HCT116 (cell line): Measurements from ENCODE around the gene NRIP2. TPM values are rescaled to one million over a fixed set of nuclear protein-coding genes. Genes with fewer than 3 reads are reported as not detected.

Experiments
- ATAC-seq: fragments of 200-7000 bp; cut with Tn5 transposase; 2 replicates; pipeline ENCODE4 v1.9.1; 2020; ENCODE audit warnings: mild to moderate bottlenecking, moderate library complexity
- BruUV-seq: library from RNA; stranded (reverse); fragments of 400-500 nt; replicated peaks from 2 replicates; lab custom pipeline; 2021; lab: Mats Ljungman, UMichigan
- CTCF ChIA-PET: fragments of 300-600 bp; sonication (Branson Sonifier 250); formaldehyde crosslinking; loops from one replicate; lab custom pipeline; 2021; ENCODE audit warnings: antibody characterized with exemption; lab: Charles Lee
- POLR2A ChIA-PET: fragments of 300-600, 350-600 bp; sonication (Branson Sonifier 250); formaldehyde crosslinking; loops from one replicate; lab custom pipeline; 2021; ENCODE audit warnings: antibody characterized with exemption; lab: Charles Lee
- RAD21 ChIA-PET, 2 experiments: fragments of 300-600 bp; sonication (Branson Sonifier 250); formaldehyde crosslinking; loops; one replicate each; lab custom pipeline; 2023; ENCODE audit warnings: low total read pairs in 2 of 2; ENCODE audit not compliant: uncharacterized antibody in 2 of 2, unreplicated experiment in 2 of 2, low non-redundant PET in 1 of 2; lab: Charles Lee
- DNase-seq: peaks from one replicate; pipeline ENCODE4 v3.0.0-alpha.2; 2010; ENCODE audit warnings: low read depth, low spot score
- H2AFZ ChIP-seq: fragments of 200-600 bp; shearing (Covaris generic), sonication (generic); 2 replicates; pipeline ENCODE4 v1.6.1; 2017; ENCODE audit warnings: low read depth, mixed run types, mixed read lengths, antibody characterized with exemption, low read length; ENCODE audit not compliant: poor library complexity, severe bottlenecking
- H3K27ac ChIP-seq: 2 replicates; pipeline ENCODE4 v1.5.1; 2012; ENCODE audit warnings: low read depth, low read length
- H3K27me3 ChIP-seq: fragments of 200-600 bp; sonication (generic); 2 replicates; pipeline ENCODE4 v1.6.1; 2016; ENCODE audit warnings: mixed run types, low read length, mixed read lengths; ENCODE audit not compliant: insufficient read depth
- H3K36me3 ChIP-seq, 2 experiments: fragments of 200-500 bp in 1 of 2; fragments of 200-600 bp in 1 of 2; sonication (Bioruptor generic) in 1 of 2; sonication (generic) in 1 of 2; 2 replicates each; pipeline versions ENCODE4 v1.5.1 to v1.6.1; 2014 to 2016; ENCODE audit warnings: low read length in 2 of 2, inconsistent platforms in 1 of 2, mixed read lengths in 1 of 2, mixed run types in 1 of 2; ENCODE audit not compliant: insufficient read depth in 2 of 2, control insufficient read depth in 1 of 2
- H3K4me1 ChIP-seq, 2 experiments: fragments of 200-600 bp in 1 of 2; sonication (generic) in 1 of 2; 2 replicates each; pipeline versions ENCODE4 v1.5.1 to v1.6.1; 2012 to 2017; ENCODE audit warnings: low read length in 2 of 2, inconsistent platforms in 1 of 2, mild to moderate bottlenecking in 1 of 2, mixed read lengths in 1 of 2, mixed run types in 1 of 2, moderate library complexity in 1 of 2; ENCODE audit not compliant: insufficient read depth in 2 of 2, control insufficient read depth in 1 of 2
- H3K4me2 ChIP-seq: fragments of 200-600 bp; sonication (generic); 2 replicates; pipeline ENCODE4 v1.6.1; 2017; ENCODE audit warnings: mixed run types, low read length, mixed read lengths
- H3K4me3 ChIP-seq, 2 experiments: fragments of 200-600 bp in 1 of 2; sonication (generic) in 1 of 2; replicated peaks in 1 of 2; 2 replicates each; pipeline ENCODE4 v1.5.1; 2011 to 2016; ENCODE audit warnings: low read length in 2 of 2, control low read depth in 1 of 2, low read depth in 1 of 2, mild to moderate bottlenecking in 1 of 2, mixed read lengths in 1 of 2, mixed run types in 1 of 2
- H3K79me2 ChIP-seq: fragments of 200-600 bp; sonication (generic); 2 replicates; pipeline ENCODE4 v1.6.1; 2017; ENCODE audit warnings: mild to moderate bottlenecking, mixed run types, low read length, moderate library complexity, mixed read lengths; ENCODE audit not compliant: insufficient read depth
- H3K9ac ChIP-seq: fragments of 200-600 bp; sonication (generic); 2 replicates; pipeline ENCODE4 v1.6.1; 2016; ENCODE audit warnings: low read length, mixed read lengths
- H3K9me2 ChIP-seq: fragments of 200-600 bp; sonication (generic), shearing (Covaris generic); 2 replicates; pipeline ENCODE4 v1.6.1; 2017; ENCODE audit warnings: mixed run types, mild to moderate bottlenecking, moderate library complexity; ENCODE audit not compliant: insufficient read depth
- H3K9me3 ChIP-seq, 2 experiments: fragments of 200-500 bp in 1 of 2; fragments of 200-600 bp in 1 of 2; sonication (Bioruptor generic) in 1 of 2; sonication (generic) in 1 of 2; 2 replicates each; pipeline ENCODE4 v1.6.1; 2014 to 2017; ENCODE audit warnings: low read length in 2 of 2, mixed read lengths in 2 of 2, inconsistent platforms in 1 of 2, low read depth in 1 of 2, mild to moderate bottlenecking in 1 of 2, mixed run types in 1 of 2, moderate library complexity in 1 of 2; ENCODE audit not compliant: control insufficient read depth in 1 of 2, insufficient read depth in 1 of 2
- H4K20me1 ChIP-seq: fragments of 200-600 bp; sonication (generic), shearing (Covaris generic); 2 replicates; pipeline ENCODE4 v1.6.1; 2017; ENCODE audit warnings: mixed run types, mild to moderate bottlenecking, moderate library complexity; ENCODE audit not compliant: insufficient read depth
- CTCF ChIP-seq, 3 experiments: fragments of 200-600 bp in 1 of 3; sonication (generic) in 1 of 3; IDR thresholded peaks in 2 of 3; conservative IDR thresholded peaks in 1 of 3; 2 replicates each; pipeline ENCODE4 v1.5.1; 2012 to 2017; ENCODE audit warnings: low read depth in 2 of 3, low read length in 2 of 3, antibody characterized with exemption in 1 of 3, borderline replicate concordance in 1 of 3, control low read depth in 1 of 3, mild to moderate bottlenecking in 1 of 3, mixed read lengths in 1 of 3, mixed run types in 1 of 3, moderate library complexity in 1 of 3; ENCODE audit not compliant: insufficient read depth in 1 of 3
- RAD21 ChIP-seq: IDR thresholded peaks from 2 replicates; pipeline ENCODE4 v1.6.1; 2012; ENCODE audit warnings: low read depth, mild to moderate bottlenecking
- ZNF274 ChIP-seq: fragments of 200-500 bp; sonication (Bioruptor generic); IDR thresholded peaks from 2 replicates; pipeline ENCODE4 v1.6.1; 2014; ENCODE audit warnings: mild to moderate bottlenecking, low read depth, low read length, inconsistent platforms
- intact Hi-C: fragments of 100-400 bp; cut with micrococcal nuclease; formaldehyde crosslinking; loops from 2 replicates; pipeline ENCODE4 v1.10.0; 2022
- total RNA-seq: library from RNA; stranded (reverse); gene quantifications from one replicate; pipeline ENCODE4 v1.2.1, GENCODE V29; 2021; ENCODE audit not compliant: unreplicated experiment

The NRIP2 gene
- total RNA-seq, 1 experiment from 2014 or later: not detected

GRCh38 chr12:2813214-2814185 lies 21.3 kb downstream of the NRIP2 start:
- peak overlapping the region; percentile 93 for H3K9ac ChIP-seq
- peak overlapping the region; percentile 97 for H3K4me2 ChIP-seq
- H3K9me3 ChIP-seq: no peaks in the 10 kb centered on the region
- H3K27me3 ChIP-seq: no peaks in the 10 kb centered on the region
- ChIA-PET CTCF (interaction anchor here (1.1 to 1.9 kb wide), 7 partner anchors 9 to 228 kb away, joined by 3 to 6 read pairs (median 3); no protein-coding TSS in a partner anchor), POLR2A (interaction anchor here (2.1 kb wide), 1 partner anchor 18 kb away, joined by 6 read pairs; the partner anchor contains the start of gene FKBP4), RAD21 (no interaction called here)
- peaks cover under 1 to 3% of the 10 kb centered on the region in 2 experiments; a peak in 3 of 4 replicates for H3K36me3 ChIP-seq
- intact Hi-C loops: loop anchor here (1.0 kb wide), 1 partner anchor 74 kb away; no protein-coding TSS in a partner anchor
- peak overlapping the region; percentile 77 to 89 for H3K4me3 ChIP-seq
- TF ChIP-seq CTCF (IDR thresholded peaks at IDR 0.05 in 2 of 3, conservative IDR thresholded peaks at IDR 0.05 in 1 of 3; ENCODE audit: borderline replicate concordance in 1 of 3, insufficient read depth in 1 of 3, low read depth in 2 of 3, low read length in 2 of 3) (peak; percentile 61 to 77 (median 74); a peak in 5 of 6 replicates), RAD21 (peak; percentile 61), ZNF274 (no peak)
- no peaks in the 10 kb centered on the region for H4K20me1 ChIP-seq
- ATAC-seq (peak; percentile 57), DNase-seq (peak; percentile 41)
- peaks cover 28% of the 10 kb centered on the region for H3K79me2 ChIP-seq
- H3K27ac ChIP-seq: peak overlapping the region; percentile 74
- no TSS peak for BruUV-seq
- no peaks in the 10 kb centered on the region for H3K9me2 ChIP-seq
- peaks cover 5 to 18% of the 10 kb centered on the region in 2 experiments for H3K4me1 ChIP-seq
- no peak overlapping the region for H2AFZ ChIP-seq
